ENCODE measurements around the gene TRDN.

The TRDN gene

DNA sequence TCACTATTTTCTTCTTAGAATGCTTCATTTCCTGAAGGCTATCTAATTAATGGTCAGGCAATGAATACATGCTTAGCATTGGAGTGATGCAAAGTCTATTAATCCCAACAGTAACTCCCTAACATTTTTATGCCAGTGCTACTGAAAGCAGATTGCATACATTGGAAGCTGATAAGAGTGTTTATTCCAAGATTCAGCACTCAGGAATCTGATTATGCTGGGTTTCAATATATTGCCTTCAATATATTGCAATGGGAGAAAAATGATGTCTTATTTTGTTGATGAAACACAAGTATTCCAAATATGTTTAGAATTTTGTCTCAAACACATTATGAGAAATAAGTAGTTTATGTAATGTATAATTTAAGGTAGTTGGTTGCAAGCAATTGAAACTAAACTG lies 26.7 kb upstream of the TRDN start:
- TF ChIP-seq, protein P1, sequence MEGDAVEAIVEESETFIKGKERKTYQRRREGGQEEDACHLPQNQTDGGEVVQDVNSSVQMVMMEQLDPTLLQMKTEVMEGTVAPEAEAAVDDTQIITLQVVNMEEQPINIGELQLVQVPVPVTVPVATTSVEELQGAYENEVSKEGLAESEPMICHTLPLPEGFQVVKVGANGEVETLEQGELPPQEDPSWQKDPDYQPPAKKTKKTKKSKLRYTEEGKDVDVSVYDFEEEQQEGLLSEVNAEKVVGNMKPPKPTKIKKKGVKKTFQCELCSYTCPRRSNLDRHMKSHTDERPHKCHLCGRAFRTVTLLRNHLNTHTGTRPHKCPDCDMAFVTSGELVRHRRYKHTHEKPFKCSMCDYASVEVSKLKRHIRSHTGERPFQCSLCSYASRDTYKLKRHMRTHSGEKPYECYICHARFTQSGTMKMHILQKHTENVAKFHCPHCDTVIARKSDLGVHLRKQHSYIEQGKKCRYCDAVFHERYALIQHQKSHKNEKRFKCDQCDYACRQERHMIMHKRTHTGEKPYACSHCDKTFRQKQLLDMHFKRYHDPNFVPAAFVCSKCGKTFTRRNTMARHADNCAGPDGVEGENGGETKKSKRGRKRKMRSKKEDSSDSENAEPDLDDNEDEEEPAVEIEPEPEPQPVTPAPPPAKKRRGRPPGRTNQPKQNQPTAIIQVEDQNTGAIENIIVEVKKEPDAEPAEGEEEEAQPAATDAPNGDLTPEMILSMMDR (conservative IDR thresholded peaks at IDR 0.05; ENCODE audit: low read depth, low read length): no peak
- DNase-seq (ENCODE audit: low read depth): no peak
- no peak overlapping the region for H3K4me3 ChIP-seq (ENCODE audit: low read length)

DNA sequence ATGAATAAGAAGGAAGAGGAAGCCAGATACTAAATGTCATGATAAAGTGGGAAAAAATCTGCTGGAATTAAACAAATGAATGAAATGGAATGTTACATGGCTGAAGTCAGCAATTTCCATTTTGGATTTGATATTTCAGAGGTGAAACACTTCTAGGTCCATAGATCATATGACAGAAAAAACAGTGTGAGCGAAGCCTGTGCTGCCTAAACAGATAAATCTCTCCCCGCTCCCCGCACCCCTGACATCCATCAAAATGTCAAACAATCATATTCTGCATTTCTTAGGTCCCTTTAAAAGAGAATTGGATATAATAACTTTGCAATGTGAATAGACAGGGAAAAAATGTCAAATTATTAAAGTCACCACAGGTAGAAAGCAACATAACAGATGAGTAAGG lies 26.0 kb upstream of the TRDN start:
- DNase-seq (ENCODE audit: low read depth): no peak
- TF ChIP-seq, protein P1 (conservative IDR thresholded peaks at IDR 0.05; ENCODE audit: low read depth, low read length): no peak
- H3K4me3 ChIP-seq (ENCODE audit: low read length): no peak overlapping the region

DNA sequence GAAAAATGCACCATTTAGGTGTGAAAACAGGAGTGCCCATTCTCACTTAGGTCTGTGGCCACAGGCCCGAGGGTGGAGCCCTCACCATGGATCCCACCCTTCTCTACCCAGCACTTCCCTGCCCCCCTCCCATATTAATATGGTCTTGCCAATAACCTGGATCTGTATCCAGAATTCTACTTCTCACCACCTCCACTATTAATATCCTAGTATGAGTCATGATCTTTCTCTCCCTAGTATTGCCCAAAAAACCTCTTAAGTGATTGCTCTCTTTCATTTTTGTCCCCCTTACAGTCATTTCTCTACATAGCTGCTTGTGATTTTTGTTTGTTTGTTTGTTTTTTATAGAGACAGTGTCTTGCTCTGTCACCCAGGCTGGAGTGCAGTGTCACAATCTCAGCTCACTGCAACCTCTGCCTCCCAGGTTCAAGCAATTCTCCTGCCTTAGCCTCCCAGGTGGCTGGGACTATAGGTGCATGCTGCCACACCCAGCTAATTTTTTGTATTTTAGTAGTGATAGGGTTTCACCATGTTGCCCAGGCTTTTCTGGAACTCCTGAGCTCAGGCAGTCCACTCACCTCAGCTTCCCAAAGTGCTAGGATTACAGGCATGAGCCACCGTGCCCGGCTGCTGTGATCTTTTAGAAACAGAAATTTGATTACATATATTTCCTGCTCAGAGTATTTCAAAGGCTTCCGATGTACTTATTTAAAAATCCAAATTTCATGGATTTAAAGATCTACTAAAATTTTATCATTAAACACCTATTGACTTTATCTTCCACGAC lies 24.5 kb upstream of the TRDN start:
- no peak for DNase-seq (ENCODE audit: low read depth)
- H3K4me3 ChIP-seq (ENCODE audit: low read length): no peak overlapping the region
- TF ChIP-seq, protein P1 (conservative IDR thresholded peaks at IDR 0.05; ENCODE audit: low read depth, low read length): no peak

DNA sequence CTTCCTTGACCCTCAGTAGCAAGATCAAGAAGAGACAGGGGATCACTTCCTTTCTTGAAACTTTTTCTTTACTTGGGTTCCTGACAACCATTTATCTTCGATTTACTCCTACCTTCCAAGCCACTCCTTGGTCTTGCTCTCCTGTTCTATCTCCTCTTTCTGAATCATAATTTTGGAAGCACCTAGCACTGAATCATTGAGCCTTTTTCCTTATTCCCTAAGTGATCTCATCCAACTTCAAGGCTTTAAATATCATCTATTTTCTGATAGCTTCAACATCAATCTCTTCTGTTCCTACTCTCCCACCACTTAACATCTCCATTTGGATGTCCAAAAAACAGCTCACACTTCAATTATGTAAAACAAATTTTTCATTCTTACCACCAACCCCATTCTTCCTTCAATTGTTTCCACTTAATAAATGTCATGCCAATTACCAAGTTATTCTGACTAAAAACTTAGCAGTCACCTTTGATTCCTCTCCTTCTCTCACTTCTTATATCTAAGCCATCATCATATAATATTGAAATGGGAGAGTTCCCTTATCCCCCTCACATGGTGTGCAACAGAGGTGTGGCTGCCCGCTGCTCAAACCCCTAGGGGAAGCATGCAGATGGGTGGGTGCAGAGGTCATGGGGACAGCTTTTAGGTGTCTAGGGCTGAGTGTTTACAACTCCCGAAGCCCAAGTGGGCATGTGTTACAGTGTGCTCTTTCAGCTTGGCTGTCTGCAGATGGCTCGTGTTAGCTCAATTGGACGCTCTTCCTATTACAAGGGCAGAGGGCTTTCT lies 23.4 kb upstream of the TRDN start:
- no peak for DNase-seq (ENCODE audit: low read depth)
- TF ChIP-seq, protein P1 (conservative IDR thresholded peaks at IDR 0.05; ENCODE audit: low read depth, low read length): no peak
- H3K4me3 ChIP-seq (ENCODE audit: low read length): no peak overlapping the region

DNA sequence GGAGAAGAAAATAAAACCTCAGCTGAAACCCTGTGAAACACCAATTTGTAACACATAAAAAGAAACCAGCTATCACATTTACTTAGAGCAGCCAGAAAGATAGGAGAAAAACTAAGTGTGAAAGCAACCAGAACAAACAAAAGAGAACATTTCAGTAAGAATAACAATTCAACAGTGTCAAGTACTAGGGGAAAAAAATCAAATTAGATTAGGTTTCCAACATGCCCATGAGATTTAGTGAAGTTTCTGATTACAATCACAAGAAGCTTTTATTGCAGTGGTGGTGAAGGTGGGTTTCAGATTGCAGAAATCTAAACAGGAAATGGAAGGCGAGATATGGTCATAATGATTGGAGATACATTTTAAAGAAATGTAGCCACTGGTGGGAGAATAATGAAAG lies 22.1 kb upstream of the TRDN start:
- no peak overlapping the region for H3K4me3 ChIP-seq (ENCODE audit: low read length)
- no peak for DNase-seq (ENCODE audit: low read depth)

DNA sequence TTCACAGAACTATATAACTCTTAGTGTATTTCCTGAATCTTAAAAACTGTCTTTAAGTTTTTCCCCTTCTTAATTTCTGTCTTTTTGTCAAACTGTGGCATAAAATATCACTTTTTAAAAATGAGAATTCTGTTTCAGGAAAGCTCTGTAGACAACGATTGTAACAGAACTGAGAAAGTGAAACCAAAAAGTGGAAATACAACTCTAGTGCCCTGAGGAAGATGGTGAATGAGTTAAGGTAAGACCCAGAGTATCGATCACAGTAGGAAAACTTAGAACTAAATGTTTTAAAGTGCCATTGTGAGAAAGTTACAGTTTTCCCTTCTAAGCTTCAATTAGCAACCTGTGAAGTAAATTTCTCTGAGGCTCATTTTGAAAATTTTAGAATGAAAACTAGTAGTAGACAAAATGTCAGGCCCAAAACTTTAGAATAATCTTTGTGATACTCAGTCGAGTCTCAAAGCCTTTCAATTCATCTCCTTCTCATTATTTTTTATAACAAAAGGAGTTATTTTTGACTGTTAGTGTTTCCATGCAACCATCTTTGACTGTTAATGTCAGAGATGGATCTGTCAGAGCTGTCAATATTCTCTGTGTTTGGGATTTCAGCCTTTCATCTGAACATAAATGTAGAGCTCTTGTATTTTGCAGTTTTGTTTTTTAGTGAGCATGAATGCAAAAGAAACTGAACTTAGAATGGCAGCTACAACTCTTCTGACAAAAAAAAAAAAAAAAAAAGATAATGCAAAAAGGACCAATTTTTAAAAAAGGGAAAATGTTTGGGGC lies 19.0 kb upstream of the TRDN start:
- TF ChIP-seq, protein P1 (conservative IDR thresholded peaks at IDR 0.05; ENCODE audit: low read depth, low read length): no peak
- no peak overlapping the region for H3K4me3 ChIP-seq (ENCODE audit: low read length)

More for the DNA sequence above, 22.1 kb upstream of the TRDN start:
- TF ChIP-seq, protein P1 (conservative IDR thresholded peaks at IDR 0.05; ENCODE audit: low read depth, low read length): no peak

More for the DNA sequence above, 19.0 kb upstream of the TRDN start:
- no peak for DNase-seq (ENCODE audit: low read depth)
